ENCODE results near the gene RTCA. TPM values are rescaled to one million over a fixed set of nuclear protein-coding genes. Genes with fewer than 3 reads are reported as not detected.
"Not testable (repeated sequence)": the region's sequence is repeated elsewhere in the genome, so short reads cannot be mapped to it uniquely, and the experiment has no call there.

The RTCA gene
- total RNA-seq, 1 experiment from 2014 or later = 44.2 TPM

- no peaks in the 10 kb centered on the region; the same call in 1 of the 2 replicates for H3K36me3 ChIP-seq (replicated peaks; ENCODE audit: control insufficient read depth, insufficient read depth, low read length)
- no peaks in the 10 kb centered on the region for H3K27me3 ChIP-seq (ENCODE audit: control insufficient read depth, insufficient read depth, low read length)
- no peak for DNase-seq
- peak overlapping the region; percentile 97 for H3K4me3 ChIP-seq (ENCODE audit: insufficient read depth, low read depth, low read length)
Observed at GRCh38 chr1:100249155-100249536, 16.9 kb upstream of the RTCA start.

- Histone ChIP-seq H3K4me3 (ENCODE audit: insufficient read depth, low read depth, low read length) (peak within 1 kb of the TSS; percentile 97), H3K36me3 (replicated peaks; ENCODE audit: control insufficient read depth, insufficient read depth, low read length) (no peaks in the 10 kb centered on the region; the same call in 1 of the 2 replicates)
- peak; percentile 82 for DNase-seq
Observed at GRCh38 chr1:100249537-100250257, 16.3 kb upstream of the RTCA start, which contains the start of gene DBT. Gene DBT, minus strand, starts transcription at chr1:100249834. Its CDS starts 14 bp downstream, at chr1:100249820.

GRCh38 chr1:100250264-100250663 lies 15.8 kb upstream of the RTCA start:
- H3K27me3 ChIP-seq (ENCODE audit: control insufficient read depth, insufficient read depth, low read length) = no peaks in the 10 kb centered on the region
- no peak for DNase-seq
- H3K36me3 ChIP-seq (replicated peaks; ENCODE audit: control insufficient read depth, insufficient read depth, low read length) = no peaks in the 10 kb centered on the region; the same call in 1 of the 2 replicates
- peak overlapping the region; percentile 15 for H3K4me3 ChIP-seq (ENCODE audit: insufficient read depth, low read depth, low read length)

More at GRCh38 chr1:100249537-100250257, 16.3 kb upstream of the RTCA start, which contains the start of gene DBT:
- H3K27me3 ChIP-seq (ENCODE audit: control insufficient read depth, insufficient read depth, low read length) = no peaks in the 10 kb centered on the region

- no peak for DNase-seq
- H3K4me3 ChIP-seq (ENCODE audit: insufficient read depth, low read depth, low read length) = no peak overlapping the region
- no peaks in the 10 kb centered on the region; the same call in 1 of the 2 replicates for H3K36me3 ChIP-seq (replicated peaks; ENCODE audit: control insufficient read depth, insufficient read depth, low read length)
- H3K27me3 ChIP-seq (ENCODE audit: control insufficient read depth, insufficient read depth, low read length) = no peaks in the 10 kb centered on the region
Observed at GRCh38 chr1:100250807-100251206, 15.2 kb upstream of the RTCA start.

- DNase-seq = no peak
- Histone ChIP-seq H3K36me3 (replicated peaks; ENCODE audit: control insufficient read depth, insufficient read depth, low read length) (no peaks in the 10 kb centered on the region; the same call in 1 of the 2 replicates), H3K4me3 (ENCODE audit: insufficient read depth, low read depth, low read length) (no peak overlapping the region), H3K27me3 (ENCODE audit: control insufficient read depth, insufficient read depth, low read length) (no peaks in the 10 kb centered on the region)
Observed at GRCh38 chr1:100252901-100253300, 13.1 kb upstream of the RTCA start.

GRCh38 chr1:100253552-100253951 lies 12.5 kb upstream of the RTCA start:
- no peaks in the 10 kb centered on the region for H3K36me3 ChIP-seq (replicated peaks; ENCODE audit: control insufficient read depth, insufficient read depth, low read length)
- DNase-seq = no peak
- H3K27me3 ChIP-seq (ENCODE audit: control insufficient read depth, insufficient read depth, low read length) = no peaks in the 10 kb centered on the region
- H3K4me3 ChIP-seq (ENCODE audit: insufficient read depth, low read depth, low read length) = no peak overlapping the region

- not testable (repeated sequence) for H3K36me3 ChIP-seq (replicated peaks; ENCODE audit: control insufficient read depth, insufficient read depth, low read length); H3K4me3 ChIP-seq (ENCODE audit: insufficient read depth, low read depth, low read length); H3K27me3 ChIP-seq (ENCODE audit: control insufficient read depth, insufficient read depth, low read length); DNase-seq
Observed at GRCh38 chr1:100256273-100256672, 9.7 kb upstream of the RTCA start.

GRCh38 chr1:100258427-100258826 lies 7.6 kb upstream of the RTCA start:
- H3K4me3 ChIP-seq (ENCODE audit: insufficient read depth, low read depth, low read length); H3K36me3 ChIP-seq (replicated peaks; ENCODE audit: control insufficient read depth, insufficient read depth, low read length); DNase-seq; H3K27me3 ChIP-seq (ENCODE audit: control insufficient read depth, insufficient read depth, low read length): not testable (repeated sequence)

GRCh38 chr1:100261686-100262085 lies 4.3 kb upstream of the RTCA start:
- DNase-seq = no peak
- H3K4me3 ChIP-seq (ENCODE audit: insufficient read depth, low read depth, low read length) = no peak overlapping the region
- no peaks in the 10 kb centered on the region for H3K36me3 ChIP-seq (replicated peaks; ENCODE audit: control insufficient read depth, insufficient read depth, low read length)
- no peaks in the 10 kb centered on the region; the same call in 1 of the 2 replicates for H3K27me3 ChIP-seq (ENCODE audit: control insufficient read depth, insufficient read depth, low read length)

GRCh38 chr1:100264081-100264480 lies 1.9 kb upstream of the RTCA start:
- DNase-seq; H3K36me3 ChIP-seq (replicated peaks; ENCODE audit: control insufficient read depth, insufficient read depth, low read length); H3K27me3 ChIP-seq (ENCODE audit: control insufficient read depth, insufficient read depth, low read length); H3K4me3 ChIP-seq (ENCODE audit: insufficient read depth, low read depth, low read length): not testable (repeated sequence)

GRCh38 chr1:100265562-100265930 lies 470 bp upstream of the RTCA start:
- Histone ChIP-seq H3K4me3 (ENCODE audit: insufficient read depth, low read depth, low read length) (peak overlapping the region; percentile 99), H3K27me3 (ENCODE audit: control insufficient read depth, insufficient read depth, low read length) (no peaks in the 10 kb centered on the region; the same call in 1 of the 2 replicates), H3K36me3 (replicated peaks; ENCODE audit: control insufficient read depth, insufficient read depth, low read length) (peaks cover 8% of the 10 kb centered on the region)
- no peak for DNase-seq

- H3K36me3 ChIP-seq (replicated peaks; ENCODE audit: control insufficient read depth, insufficient read depth, low read length) = peaks cover 14% of the 10 kb centered on the region
- DNase-seq = no peak
- H3K4me3 ChIP-seq (ENCODE audit: insufficient read depth, low read depth, low read length) = peak overlapping the region; percentile 99
- H3K27me3 ChIP-seq (ENCODE audit: control insufficient read depth, insufficient read depth, low read length) = no peaks in the 10 kb centered on the region; the same call in 1 of the 2 replicates
Observed at GRCh38 chr1:100266741-100267140, 725 bp downstream of the RTCA start.

GRCh38 chr1:100267284-100267683 lies 1.3 kb downstream of the RTCA start:
- Histone ChIP-seq H3K4me3 (ENCODE audit: insufficient read depth, low read depth, low read length) (no peak overlapping the region), H3K27me3 (ENCODE audit: control insufficient read depth, insufficient read depth, low read length) (no peaks in the 10 kb centered on the region; the same call in 1 of the 2 replicates), H3K36me3 (replicated peaks; ENCODE audit: control insufficient read depth, insufficient read depth, low read length) (peaks cover 16% of the 10 kb centered on the region)
- DNase-seq = no peak

- Histone ChIP-seq H3K27me3 (ENCODE audit: control insufficient read depth, insufficient read depth, low read length) (no peaks in the 10 kb centered on the region; the same call in 1 of the 2 replicates), H3K4me3 (ENCODE audit: insufficient read depth, low read depth, low read length) (no peak overlapping the region), H3K36me3 (replicated peaks; ENCODE audit: control insufficient read depth, insufficient read depth, low read length) (peaks cover 16% of the 10 kb centered on the region)
- DNase-seq = no peak
Observed at GRCh38 chr1:100268202-100268601, 2.2 kb downstream of the RTCA start.

- peaks cover 22% of the 10 kb centered on the region for H3K36me3 ChIP-seq (replicated peaks; ENCODE audit: control insufficient read depth, insufficient read depth, low read length)
Observed at GRCh38 chr1:100277866-100278265, 11.8 kb downstream of the RTCA start.

More at GRCh38 chr1:100277866-100278265, 11.8 kb downstream of the RTCA start:
- Histone ChIP-seq H3K4me3 (ENCODE audit: insufficient read depth, low read depth, low read length) (no peak overlapping the region), H3K27me3 (ENCODE audit: control insufficient read depth, insufficient read depth, low read length) (no peaks in the 10 kb centered on the region)
- DNase-seq = no peak

Measured in H7 (cell line).